ENCODE results near the gene WDR33.

DNA sequence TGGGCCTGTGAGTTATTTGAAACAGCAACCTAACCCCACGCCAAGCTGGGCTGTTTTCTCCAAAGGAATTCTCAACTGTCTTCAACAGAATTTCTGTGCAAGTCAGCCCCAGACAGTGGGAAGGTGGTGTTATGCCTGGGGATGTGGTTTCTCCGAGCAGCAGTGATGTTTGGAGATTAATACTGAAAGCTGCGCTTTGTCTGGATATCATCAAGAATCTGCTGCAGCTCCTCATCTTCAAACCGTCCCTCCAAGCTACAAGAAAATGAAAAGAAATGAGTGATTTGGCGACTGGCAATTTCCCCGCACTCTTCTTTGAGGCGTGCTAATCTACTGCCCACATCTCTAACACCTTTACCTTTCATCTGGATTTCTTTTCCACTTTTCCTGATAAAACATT, 37.0 kb upstream of the WDR33 start:
- TF ChIP-seq, protein P1, sequence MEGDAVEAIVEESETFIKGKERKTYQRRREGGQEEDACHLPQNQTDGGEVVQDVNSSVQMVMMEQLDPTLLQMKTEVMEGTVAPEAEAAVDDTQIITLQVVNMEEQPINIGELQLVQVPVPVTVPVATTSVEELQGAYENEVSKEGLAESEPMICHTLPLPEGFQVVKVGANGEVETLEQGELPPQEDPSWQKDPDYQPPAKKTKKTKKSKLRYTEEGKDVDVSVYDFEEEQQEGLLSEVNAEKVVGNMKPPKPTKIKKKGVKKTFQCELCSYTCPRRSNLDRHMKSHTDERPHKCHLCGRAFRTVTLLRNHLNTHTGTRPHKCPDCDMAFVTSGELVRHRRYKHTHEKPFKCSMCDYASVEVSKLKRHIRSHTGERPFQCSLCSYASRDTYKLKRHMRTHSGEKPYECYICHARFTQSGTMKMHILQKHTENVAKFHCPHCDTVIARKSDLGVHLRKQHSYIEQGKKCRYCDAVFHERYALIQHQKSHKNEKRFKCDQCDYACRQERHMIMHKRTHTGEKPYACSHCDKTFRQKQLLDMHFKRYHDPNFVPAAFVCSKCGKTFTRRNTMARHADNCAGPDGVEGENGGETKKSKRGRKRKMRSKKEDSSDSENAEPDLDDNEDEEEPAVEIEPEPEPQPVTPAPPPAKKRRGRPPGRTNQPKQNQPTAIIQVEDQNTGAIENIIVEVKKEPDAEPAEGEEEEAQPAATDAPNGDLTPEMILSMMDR (IDR thresholded peaks at IDR 0.05) = no peak
- no peak for TF ChIP-seq EP300 (IDR thresholded peaks at IDR 0.05)

Data from tibial nerve (tissue), 4 donors.